Measurements from ENCODE around the gene ST7L.

The ST7L gene

GRCh38 chr1:112618114-112618720, 724 bp downstream of the ST7L start:
- no peak for DNase-seq (ENCODE audit: low read depth)

- DNase-seq (ENCODE audit: low read depth), result peak; percentile 53
Measured at GRCh38 chr1:112614460-112615065, 4.4 kb downstream of the ST7L start.

DNA sequence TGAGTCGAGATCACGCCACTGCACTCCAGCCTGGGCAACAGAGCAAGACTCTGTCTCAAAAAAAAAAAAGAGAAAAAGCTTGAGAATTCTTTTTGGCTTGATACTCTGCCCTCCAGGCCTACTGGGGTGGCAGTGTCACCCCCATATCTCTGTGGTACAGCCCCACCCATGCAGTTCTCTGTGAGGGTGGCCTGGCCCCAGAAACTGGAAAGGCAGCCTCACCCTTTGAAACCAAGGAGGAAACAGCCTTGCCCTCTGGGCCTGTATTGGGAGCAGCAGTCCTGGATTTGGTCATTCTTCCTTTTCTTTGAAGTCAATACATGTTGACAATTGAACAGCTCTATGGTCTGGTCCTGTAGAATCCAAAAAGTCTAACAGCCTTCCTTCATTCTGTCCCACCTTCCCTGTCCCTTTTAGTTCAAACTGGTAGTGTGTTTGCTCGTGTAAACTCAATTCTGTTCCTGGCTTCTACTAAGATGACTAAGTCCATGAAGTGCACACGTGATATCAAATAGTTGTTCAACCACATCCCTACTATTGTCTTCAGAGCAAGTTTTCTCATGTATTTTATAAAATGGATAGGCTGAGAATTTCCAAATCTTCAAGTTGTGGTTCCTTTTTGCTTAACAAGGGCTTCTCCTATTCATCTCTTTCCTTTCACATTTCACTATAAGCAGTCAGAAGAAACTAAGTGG, 13.2 kb downstream of the ST7L start:
- DNase-seq (ENCODE audit: low read depth), result no peak

- DNase-seq (ENCODE audit: low read depth), result no peak
Measured at GRCh38 chr1:112603541-112603940, 15.4 kb downstream of the ST7L start.

GRCh38 chr1:112603012-112603411, 15.9 kb downstream of the ST7L start:
- DNase-seq (ENCODE audit: low read depth), result no peak

DNA sequence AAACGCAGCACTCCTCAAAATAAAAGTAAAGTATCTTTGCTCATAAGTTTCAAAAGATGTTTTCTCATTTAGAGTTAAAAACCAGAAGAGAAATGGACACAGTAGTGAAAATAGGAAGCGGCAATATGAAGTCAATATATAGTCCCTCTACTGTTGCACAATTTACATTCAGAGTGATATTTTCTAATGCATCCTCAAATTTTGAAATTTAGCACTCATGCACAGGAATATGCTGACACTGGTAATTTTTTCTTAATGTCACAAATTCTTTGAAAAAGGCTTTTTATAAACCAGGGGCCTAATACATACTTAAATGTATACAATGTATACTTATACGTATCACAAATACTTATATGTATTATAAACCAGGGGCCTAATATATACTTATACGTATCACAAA, 19.5 kb downstream of the ST7L start:
- DNase-seq (ENCODE audit: low read depth), result no peak

DNA sequence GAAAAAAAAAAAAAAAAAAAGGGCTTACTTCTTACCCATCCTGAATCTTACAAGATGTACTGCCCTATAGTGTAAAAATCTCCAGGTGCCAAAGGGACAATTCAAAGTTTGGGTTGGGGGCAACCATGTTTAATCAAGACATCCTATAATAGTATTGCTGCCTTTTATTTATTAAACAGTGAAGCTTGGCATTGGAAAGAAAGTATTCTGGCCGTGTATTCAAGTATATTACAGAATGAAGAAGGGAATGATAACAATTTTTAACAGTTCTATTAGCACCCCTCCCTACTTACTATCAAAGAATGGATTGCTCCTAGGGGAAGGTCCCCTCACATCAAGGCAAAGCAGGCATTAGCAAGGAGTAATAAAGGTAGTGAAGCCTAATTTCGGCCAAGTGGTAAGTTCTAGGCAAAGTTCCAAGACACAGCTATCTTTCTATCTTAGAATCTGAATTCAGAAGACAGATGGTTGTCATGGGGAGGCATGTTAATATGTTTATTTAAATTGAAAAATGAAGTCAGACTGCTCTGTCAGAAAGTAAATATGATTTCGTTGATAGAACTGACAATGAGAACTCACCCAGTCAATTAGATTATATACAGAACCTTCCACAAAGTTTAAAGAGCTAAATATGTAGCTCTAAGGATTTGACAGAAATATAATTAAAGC, 24.6 kb downstream of the ST7L start:
- no peak for DNase-seq (ENCODE audit: low read depth)

GRCh38 chr1:112589766-112590165, 29.2 kb downstream of the ST7L start:
- DNase-seq (ENCODE audit: low read depth), result no peak

DNA sequence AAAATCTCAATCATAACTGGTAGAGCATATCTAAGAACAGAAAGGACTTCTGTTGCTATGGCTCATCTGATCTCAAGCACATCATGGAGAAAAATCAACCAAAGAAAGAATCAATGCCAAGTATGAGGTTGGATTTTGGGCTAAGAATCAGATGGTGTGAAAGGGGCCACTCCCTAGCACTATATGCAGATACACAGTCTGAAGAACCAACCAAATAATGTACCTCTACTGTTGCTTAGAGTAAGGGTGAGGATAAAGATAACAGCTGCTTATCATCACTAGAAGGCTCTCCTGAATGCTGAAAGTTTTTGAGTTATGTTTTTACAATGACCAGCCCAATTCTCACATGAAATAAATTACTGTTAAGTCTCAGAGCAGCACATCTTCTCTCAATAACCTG, 35.6 kb downstream of the ST7L start:
- no peak for DNase-seq (ENCODE audit: low read depth)

- no peak for DNase-seq (ENCODE audit: low read depth)
Measured at GRCh38 chr1:112581586-112582192, 37.3 kb downstream of the ST7L start.

DNA sequence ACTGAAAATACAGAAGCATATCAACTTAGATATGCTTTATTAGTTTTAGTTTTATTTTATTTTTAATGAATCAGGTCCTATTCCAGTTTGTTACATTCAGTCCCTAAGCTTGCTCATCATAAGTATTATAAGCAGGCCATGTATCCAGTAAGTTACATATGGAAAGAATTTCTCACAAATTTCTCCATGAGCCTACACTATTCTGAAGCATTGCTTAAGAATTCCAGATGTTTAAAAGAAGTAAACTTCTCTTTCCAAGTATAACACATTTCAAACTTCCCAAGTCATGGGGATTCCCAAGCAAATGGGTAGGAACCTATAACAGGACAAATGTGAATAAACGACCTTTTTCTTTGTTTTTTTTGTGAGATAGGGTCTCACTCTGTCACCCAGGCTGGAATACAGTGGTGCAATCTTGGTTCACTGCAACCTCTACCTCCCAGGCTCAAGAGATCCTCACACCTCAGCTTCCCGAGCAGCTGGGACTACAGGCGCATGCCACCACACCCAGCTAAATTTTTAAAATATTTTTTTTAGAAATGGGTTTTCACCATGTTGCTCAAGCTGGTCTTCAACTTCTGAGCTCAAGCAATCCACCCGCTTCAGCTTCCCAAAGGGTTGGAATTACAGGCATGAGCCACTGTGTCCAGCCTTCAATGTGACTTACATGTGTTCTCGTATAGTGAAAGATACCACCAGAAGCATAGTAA, 39.0 kb downstream of the ST7L start:
- peak; percentile 32 for DNase-seq (ENCODE audit: low read depth)

GRCh38 chr1:112576240-112576639, 42.7 kb downstream of the ST7L start:
- DNase-seq (ENCODE audit: low read depth), result no peak

- peak; percentile 93 for DNase-seq (ENCODE audit: low read depth)
Measured at GRCh38 chr1:112575154-112575804, 43.7 kb downstream of the ST7L start.

GRCh38 chr1:112565800-112566199, 53.1 kb downstream of the ST7L start:
- no peak for DNase-seq (ENCODE audit: low read depth)

- no peak for DNase-seq (ENCODE audit: low read depth)
Measured at GRCh38 chr1:112564081-112564480, 54.9 kb downstream of the ST7L start.

DNA sequence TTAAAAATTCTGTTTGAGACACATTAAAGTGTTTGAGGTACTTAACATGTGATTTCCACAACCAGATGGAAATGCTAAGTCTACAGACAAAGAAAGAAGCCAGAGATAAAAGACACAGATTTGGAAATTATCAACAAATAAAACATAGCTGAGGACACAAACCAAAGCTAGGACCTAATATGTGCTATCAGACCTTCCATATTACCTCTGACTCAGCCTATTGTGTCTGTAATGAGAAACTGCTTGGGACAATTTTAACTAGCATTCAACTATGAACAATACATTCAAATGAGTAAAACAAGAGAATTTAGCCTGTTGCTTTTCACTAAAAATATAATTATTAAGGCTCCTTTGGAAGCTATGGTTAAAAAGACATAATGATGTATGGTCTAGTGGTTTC, 55.6 kb downstream of the ST7L start:
- no peak for DNase-seq (ENCODE audit: low read depth)

DNA sequence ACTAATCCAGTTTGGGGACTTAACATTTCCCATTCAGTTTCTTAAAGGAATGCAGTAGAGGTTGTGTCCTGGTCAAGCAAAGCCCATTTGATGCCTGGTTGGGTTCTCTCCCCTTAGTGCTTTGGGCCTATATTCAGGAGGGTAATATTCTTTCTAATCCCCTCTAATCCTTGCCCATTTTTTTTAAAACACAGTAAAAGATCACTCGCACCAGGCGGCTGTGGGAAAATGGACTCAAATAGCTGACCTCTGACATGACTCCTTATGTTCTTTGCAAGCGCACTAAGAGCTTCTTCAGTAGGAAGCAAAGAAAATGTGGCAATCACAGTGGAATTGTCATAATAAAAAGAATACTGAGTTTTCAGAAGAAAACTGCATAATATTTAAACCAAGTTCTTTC, 60.3 kb downstream of the ST7L start:
- no peak for DNase-seq (ENCODE audit: low read depth)

GRCh38 chr1:112557385-112557784, 61.6 kb downstream of the ST7L start:
- no peak for DNase-seq (ENCODE audit: low read depth)

DNA sequence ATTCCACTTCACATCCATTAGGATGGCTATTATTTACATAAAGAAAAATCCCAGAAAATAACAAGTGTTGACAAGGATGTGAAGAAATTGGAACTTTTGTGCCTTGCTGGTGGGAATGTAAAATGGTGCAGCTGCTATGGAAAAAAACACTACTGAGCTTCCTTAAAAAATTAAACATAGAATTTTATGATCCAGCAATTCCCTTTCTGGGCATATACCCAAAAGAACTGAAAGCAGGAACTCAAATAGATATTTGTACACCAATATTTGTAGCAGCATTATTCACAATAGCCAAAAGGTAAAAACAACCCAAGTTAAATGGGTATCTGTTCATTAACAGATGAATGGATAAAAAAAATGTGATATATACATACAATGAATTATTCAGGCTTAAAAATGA, 64.5 kb downstream of the ST7L start:
- DNase-seq (ENCODE audit: low read depth), result no peak

GRCh38 chr1:112549590-112549989, 69.4 kb downstream of the ST7L start:
- no peak for DNase-seq (ENCODE audit: low read depth)

DNA sequence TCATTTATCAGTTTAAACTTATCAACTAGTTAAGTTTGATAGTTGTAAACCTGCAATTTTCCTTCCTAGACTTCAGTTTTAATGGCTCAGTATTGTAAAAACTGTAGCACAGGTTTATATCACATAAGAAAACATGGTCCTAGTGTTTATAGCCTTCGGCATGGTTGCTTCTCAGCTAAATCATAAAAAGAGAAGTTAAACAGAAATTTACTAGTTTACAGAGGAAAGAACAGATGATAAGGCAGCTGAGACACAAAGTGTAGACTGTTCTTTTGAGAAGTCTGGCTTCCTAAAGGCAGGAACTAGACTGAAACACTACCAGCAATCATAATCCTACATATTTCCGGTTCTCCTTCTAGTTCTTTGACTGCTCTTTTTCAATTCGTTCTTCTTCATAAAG, 70.4 kb downstream of the ST7L start:
- DNase-seq (ENCODE audit: low read depth), result no peak

- no peak for DNase-seq (ENCODE audit: low read depth)
Measured at GRCh38 chr1:112546076-112546475, 72.9 kb downstream of the ST7L start.

Data from fibroblast of the conjunctiva (primary cell).